H9 (cell line): Measurements from ENCODE around the gene CDC123. TPM values are rescaled to one million over a fixed set of nuclear protein-coding genes. Genes with fewer than 3 reads are reported as not detected.
"Not testable (repeated sequence)": the region's sequence is repeated elsewhere in the genome, so short reads cannot be mapped to it uniquely, and the experiment has no call there.

Experiments
- DNase-seq: peaks from one replicate; pipeline ENCODE4 v3.0.0-alpha.2; 2017
- H2AFZ ChIP-seq: one replicate; pipeline ENCODE4 v1.6.1; 2013; ENCODE audit warnings: mild to moderate bottlenecking, low read length, control low read depth, moderate library complexity
- H2AK5ac ChIP-seq: 2 replicates; pipeline ENCODE4 v1.6.1; 2013; ENCODE audit warnings: low read length, control low read depth, mixed read lengths; ENCODE audit not compliant: insufficient read length
- H2BK120ac ChIP-seq: one replicate; pipeline ENCODE4 v1.6.1; 2013; ENCODE audit warnings: low read depth, mild to moderate bottlenecking, low read length, control low read depth, inconsistent platforms; ENCODE audit not compliant: poor library complexity, severe bottlenecking
- H2BK12ac ChIP-seq: 2 replicates; pipeline ENCODE4 v1.6.1; 2013; ENCODE audit warnings: low read length, control low read depth, mixed read lengths, low read depth; ENCODE audit not compliant: insufficient read length
- H2BK15ac ChIP-seq: 2 replicates; pipeline ENCODE4 v1.6.1; 2013; ENCODE audit warnings: low read depth, low read length, control low read depth
- H2BK20ac ChIP-seq: one replicate; pipeline ENCODE4 v1.6.1; 2013; ENCODE audit warnings: low read depth, mild to moderate bottlenecking, low read length, control low read depth, inconsistent platforms; ENCODE audit not compliant: poor library complexity, severe bottlenecking
- H2BK5ac ChIP-seq: 2 replicates; pipeline ENCODE4 v1.6.1; 2013; ENCODE audit warnings: low read length, control low read depth, mixed read lengths; ENCODE audit not compliant: insufficient read length
- H3K14ac ChIP-seq: 2 replicates; pipeline ENCODE4 v1.6.1; 2013; ENCODE audit warnings: low read length, control low read depth; ENCODE audit not compliant: insufficient read depth
- H3K18ac ChIP-seq: 2 replicates; pipeline ENCODE4 v1.6.1; 2013; ENCODE audit warnings: low read depth, mild to moderate bottlenecking, mixed read lengths, low read length, control low read depth; ENCODE audit not compliant: insufficient read length
- H3K23ac ChIP-seq: 2 replicates; pipeline ENCODE4 v1.6.1; 2013; ENCODE audit warnings: low read length, control low read depth, mixed read lengths, low read depth; ENCODE audit not compliant: insufficient read length
- H3K23me2 ChIP-seq: 2 replicates; pipeline ENCODE4 v1.6.1; 2013; ENCODE audit warnings: low read depth, mild to moderate bottlenecking, mixed read lengths, low read length, control low read depth; ENCODE audit not compliant: insufficient read length, poor library complexity, severe bottlenecking
- H3K27ac ChIP-seq: 2 replicates; pipeline ENCODE4 v1.5.1; 2013; ENCODE audit warnings: low read length, control low read depth, mixed read lengths, low read depth; ENCODE audit not compliant: insufficient read length
- H3K27me3 ChIP-seq: 2 replicates; pipeline ENCODE4 v1.6.1; 2013; ENCODE audit warnings: low read length, control low read depth, inconsistent platforms; ENCODE audit not compliant: insufficient read depth
- H3K4ac ChIP-seq: 2 replicates; pipeline ENCODE4 v1.6.1; 2013; ENCODE audit warnings: low read depth, mild to moderate bottlenecking, control low read depth, inconsistent platforms, low read length, moderate library complexity
- H3K4me1 ChIP-seq: 2 replicates; pipeline ENCODE4 v1.6.1; 2013; ENCODE audit warnings: low read length, control low read depth, inconsistent platforms; ENCODE audit not compliant: insufficient read depth
- H3K4me2 ChIP-seq: 2 replicates; pipeline ENCODE4 v1.6.1; 2013; ENCODE audit warnings: low read length, control low read depth, mixed read lengths; ENCODE audit not compliant: insufficient read length, insufficient read depth
- H3K56ac ChIP-seq: 2 replicates; pipeline ENCODE4 v1.6.1; 2013; ENCODE audit warnings: low read depth, mild to moderate bottlenecking, mixed read lengths, low read length, control low read depth; ENCODE audit not compliant: insufficient read length
- H3K79me1 ChIP-seq: 2 replicates; pipeline ENCODE4 v1.6.1; 2013; ENCODE audit warnings: low read depth, mild to moderate bottlenecking, moderate library complexity, low read length, control low read depth, inconsistent platforms; ENCODE audit not compliant: insufficient read depth, poor library complexity, severe bottlenecking
- H3K79me2 ChIP-seq: 2 replicates; pipeline ENCODE4 v1.6.1; 2013; ENCODE audit warnings: low read length, control low read depth, inconsistent platforms; ENCODE audit not compliant: insufficient read depth
- H3K9ac ChIP-seq: 2 replicates; pipeline ENCODE4 v1.6.1; 2013; ENCODE audit warnings: low read length, control low read depth, mixed read lengths; ENCODE audit not compliant: insufficient read length; ENCODE audit errors: extremely low read depth
- H3K9me3 ChIP-seq: one replicate; pipeline ENCODE4 v1.6.1; 2013; ENCODE audit warnings: low read depth, low read length, inconsistent platforms; ENCODE audit not compliant: control insufficient read depth
- H3T11ph ChIP-seq: one replicate; pipeline ENCODE4 v1.6.1; 2013; ENCODE audit warnings: mild to moderate bottlenecking, low read length, control low read depth, inconsistent platforms
- H4K20me1 ChIP-seq: one replicate; pipeline ENCODE4 v1.6.1; 2013; ENCODE audit not compliant: control insufficient read depth, insufficient read length, insufficient read depth
- H4K5ac ChIP-seq: 2 replicates; pipeline ENCODE4 v1.6.1; 2013; ENCODE audit warnings: low read depth, mild to moderate bottlenecking, mixed read lengths, low read length, control low read depth; ENCODE audit not compliant: insufficient read length
- H4K8ac ChIP-seq: replicated peaks from 2 replicates; pipeline ENCODE4 v1.6.1; 2013; ENCODE audit warnings: low read length, control low read depth, mixed read lengths, low read depth; ENCODE audit not compliant: insufficient read length
- H4K91ac ChIP-seq: 2 replicates; pipeline ENCODE4 v1.6.1; 2013; ENCODE audit warnings: low read depth, mild to moderate bottlenecking, moderate library complexity, mixed read lengths, low read length, control low read depth; ENCODE audit not compliant: insufficient read length
- H3K27ac Mint-ChIP-seq, 3 experiments: 2 replicates in 2 of 3; 3 replicates in 1 of 3; pipeline ENCODE4 v1.8.0; 2020 to 2021; ENCODE audit warnings: mixed read lengths in 3 of 3, mild to moderate bottlenecking in 1 of 3, moderate library complexity in 1 of 3
- H3K27me3 Mint-ChIP-seq: 2 replicates; pipeline ENCODE4 v1.8.0; 2021; ENCODE audit warnings: low read depth, mild to moderate bottlenecking, moderate library complexity, mixed read lengths
- H3K36me3 Mint-ChIP-seq, 3 experiments: 2 replicates in 2 of 3; 3 replicates in 1 of 3; pipeline ENCODE4 v1.8.0; 2020 to 2021; ENCODE audit warnings: low read depth in 3 of 3, mixed read lengths in 3 of 3; ENCODE audit not compliant: insufficient read depth in 1 of 3
- H3K4me1 Mint-ChIP-seq, 2 experiments: 2 replicates each; pipeline ENCODE4 v1.8.0; 2020; ENCODE audit warnings: mixed read lengths in 2 of 2
- H3K4me3 Mint-ChIP-seq, 2 experiments: 2 replicates in 1 of 2; 3 replicates in 1 of 2; pipeline ENCODE4 v1.8.0; 2020 to 2021; ENCODE audit warnings: mild to moderate bottlenecking in 2 of 2, mixed read lengths in 2 of 2, moderate library complexity in 1 of 2
- H3K9me3 Mint-ChIP-seq, 2 experiments: 2 replicates in 1 of 2; 3 replicates in 1 of 2; pipeline ENCODE4 v1.8.0; 2020; ENCODE audit warnings: mild to moderate bottlenecking in 2 of 2, mixed read lengths in 2 of 2, moderate library complexity in 1 of 2
- CTCF ChIP-seq: fragments of 200-600 bp; sonication (generic); conservative IDR thresholded peaks from 3 replicates; pipeline ENCODE4 v1.8.0; 2021; ENCODE audit warnings: antibody characterized with exemption, mild to moderate bottlenecking
- WGBS: extraction: QIAGEN DNeasy Blood & Tissue Kit; methylation state at CpG from one replicate; pipeline ENCODE4 v1.1.7; 2013; ENCODE audit warnings: missing lambda C conversion rate, low lambda C conversion rate, mixed read lengths; ENCODE audit not compliant: insufficient read length; ENCODE audit errors: extremely low coverage; 5-methylcytosine and 5-hydroxymethylcytosine counted together
- total RNA-seq: library from RNA; stranded (reverse); gene quantifications from 2 replicates; pipeline ENCODE4 v1.2.1, GENCODE V29; 2021

CDC123 gene
- total RNA-seq, 1 experiment from 2014 or later: 159 TPM

GRCh38 chr10:12165999-12166775, 29.8 kb upstream of the CDC123 start:
- H3K27me3 ChIP-seq: no peaks in the 10 kb centered on the region
- H2AK5ac ChIP-seq: no peak overlapping the region
- DNase-seq: no peak
- no peak overlapping the region for H3K9ac ChIP-seq
- H3K9me3 ChIP-seq: no peaks in the 10 kb centered on the region
- H3K4me1 ChIP-seq: no peaks in the 10 kb centered on the region
- no peak overlapping the region for H3K56ac ChIP-seq
- WGBS: no CpG with 5 or more reads among the region's 6 CpGs
- TF ChIP-seq CTCF: no peak
- no peaks in the 10 kb centered on the region for H3K79me1 ChIP-seq
- Mint-ChIP-seq H3K27me3 (no peaks in the 10 kb centered on the region), H3K27ac (no peak overlapping the region), H3K36me3 (peaks cover 9 to 82% (median 54%) of the 10 kb centered on the region in 3 experiments; a peak in 6 of 7 replicates), H3K4me3 (no peak overlapping the region), H3K9me3 (no peaks in the 10 kb centered on the region), H3K4me1 (no peaks in the 10 kb centered on the region)
- no peak overlapping the region for H2BK12ac ChIP-seq
- no peak overlapping the region for H2AFZ ChIP-seq
- H3K14ac ChIP-seq: no peak overlapping the region
- H4K91ac ChIP-seq: no peak overlapping the region
- H3T11ph ChIP-seq: no peak overlapping the region
- no peak overlapping the region for H2BK120ac ChIP-seq
- no peak overlapping the region for H3K27ac ChIP-seq
- no peak overlapping the region for H3K4me2 ChIP-seq
- no peak overlapping the region for H4K5ac ChIP-seq
- H2BK15ac ChIP-seq: no peak overlapping the region
- no peaks in the 10 kb centered on the region for H3K23me2 ChIP-seq
- no peak overlapping the region for H2BK20ac ChIP-seq
- no peak overlapping the region for H3K4ac ChIP-seq
- no peak overlapping the region for H3K23ac ChIP-seq
- H3K18ac ChIP-seq: no peak overlapping the region
- no peak overlapping the region for H4K8ac ChIP-seq
- no peaks in the 10 kb centered on the region for H3K79me2 ChIP-seq
- H2BK5ac ChIP-seq: no peak overlapping the region
- no peaks in the 10 kb centered on the region for H4K20me1 ChIP-seq

- WGBS: no CpG with 5 or more reads among the region's 6 CpGs
- not testable (repeated sequence) for H2BK12ac ChIP-seq, H3K18ac ChIP-seq, H3K79me1 ChIP-seq, H3K4me2 ChIP-seq, H3K23ac ChIP-seq, H3T11ph ChIP-seq, H3K4me1 Mint-ChIP-seq, H3K23me2 ChIP-seq, H3K27me3 Mint-ChIP-seq, H2AFZ ChIP-seq, H2BK5ac ChIP-seq, H3K27ac ChIP-seq, H4K8ac ChIP-seq, H3K79me2 ChIP-seq, H3K4me3 Mint-ChIP-seq, H3K9me3 ChIP-seq, H4K20me1 ChIP-seq, H3K14ac ChIP-seq, H4K5ac ChIP-seq, H3K4ac ChIP-seq, H4K91ac ChIP-seq, H2BK120ac ChIP-seq, H3K27ac Mint-ChIP-seq, H3K56ac ChIP-seq, H3K4me1 ChIP-seq, H3K9ac ChIP-seq, H2AK5ac ChIP-seq, DNase-seq, H3K27me3 ChIP-seq, H3K9me3 Mint-ChIP-seq, H2BK15ac ChIP-seq, H2BK20ac ChIP-seq
- H3K36me3 Mint-ChIP-seq: peaks cover 30 to 81% (median 56%) of the 10 kb centered on the region in 3 experiments
These were observed 24.5 kb upstream of the CDC123 start for GRCh38 chr10:12171512-12171911.
